PC-3 (cell line): ENCODE results near the gene HRG.

ENCODE experiments used
- EZH2 ChIP-seq: fragments of 300-600 bp; sonication (generic); IDR thresholded peaks from one replicate; pipeline ENCODE4 v1.6.1; 2017; ENCODE audit warnings: antibody characterized with exemption, mild to moderate bottlenecking, low read length; ENCODE audit not compliant: unreplicated experiment
- TF ChIP-seq, protein P1 (sequence below): fragments of 300-600 bp; sonication (generic); conservative IDR thresholded peaks from 2 replicates; pipeline ENCODE4 v1.5.1; 2017; ENCODE audit warnings: antibody characterized with exemption, low read depth, mild to moderate bottlenecking, low read length

DNA sequence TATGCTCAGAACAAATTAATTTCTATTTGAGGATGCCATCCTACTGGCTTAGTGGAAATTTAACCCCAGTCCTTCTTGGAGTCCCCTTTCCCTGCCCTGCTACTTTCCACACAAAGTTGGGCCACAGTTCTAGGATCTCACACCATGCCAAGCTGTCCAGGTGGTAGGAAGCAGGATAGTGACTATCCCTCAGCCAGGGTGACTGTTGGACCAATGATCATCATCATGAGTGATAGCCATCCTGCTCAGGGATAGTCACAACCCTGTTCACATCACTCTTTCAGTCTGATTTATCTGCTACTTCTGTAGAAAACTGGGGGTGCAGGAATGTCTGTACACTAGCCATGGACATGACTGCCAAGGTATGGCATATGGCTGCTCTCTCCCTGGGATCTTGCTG is 12.8 kb downstream of the HRG start:
- TF ChIP-seq, protein P1, sequence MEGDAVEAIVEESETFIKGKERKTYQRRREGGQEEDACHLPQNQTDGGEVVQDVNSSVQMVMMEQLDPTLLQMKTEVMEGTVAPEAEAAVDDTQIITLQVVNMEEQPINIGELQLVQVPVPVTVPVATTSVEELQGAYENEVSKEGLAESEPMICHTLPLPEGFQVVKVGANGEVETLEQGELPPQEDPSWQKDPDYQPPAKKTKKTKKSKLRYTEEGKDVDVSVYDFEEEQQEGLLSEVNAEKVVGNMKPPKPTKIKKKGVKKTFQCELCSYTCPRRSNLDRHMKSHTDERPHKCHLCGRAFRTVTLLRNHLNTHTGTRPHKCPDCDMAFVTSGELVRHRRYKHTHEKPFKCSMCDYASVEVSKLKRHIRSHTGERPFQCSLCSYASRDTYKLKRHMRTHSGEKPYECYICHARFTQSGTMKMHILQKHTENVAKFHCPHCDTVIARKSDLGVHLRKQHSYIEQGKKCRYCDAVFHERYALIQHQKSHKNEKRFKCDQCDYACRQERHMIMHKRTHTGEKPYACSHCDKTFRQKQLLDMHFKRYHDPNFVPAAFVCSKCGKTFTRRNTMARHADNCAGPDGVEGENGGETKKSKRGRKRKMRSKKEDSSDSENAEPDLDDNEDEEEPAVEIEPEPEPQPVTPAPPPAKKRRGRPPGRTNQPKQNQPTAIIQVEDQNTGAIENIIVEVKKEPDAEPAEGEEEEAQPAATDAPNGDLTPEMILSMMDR, result no peak
- TF ChIP-seq EZH2, result no peak
